H9 (cell line): Measurements from ENCODE around the gene TRIM9. TPM values are rescaled to one million over a fixed set of nuclear protein-coding genes. Genes with fewer than 3 reads are reported as not detected.

ENCODE experiments used
- DNase-seq: peaks from one replicate; pipeline ENCODE4 v3.0.0-alpha.2; 2017
- H2AFZ ChIP-seq: one replicate; pipeline ENCODE4 v1.6.1; 2013; ENCODE audit warnings: mild to moderate bottlenecking, low read length, control low read depth, moderate library complexity
- H2AK5ac ChIP-seq: 2 replicates; pipeline ENCODE4 v1.6.1; 2013; ENCODE audit warnings: low read length, control low read depth, mixed read lengths; ENCODE audit not compliant: insufficient read length
- H2BK120ac ChIP-seq: one replicate; pipeline ENCODE4 v1.6.1; 2013; ENCODE audit warnings: low read depth, mild to moderate bottlenecking, low read length, control low read depth, inconsistent platforms; ENCODE audit not compliant: poor library complexity, severe bottlenecking
- H2BK12ac ChIP-seq: 2 replicates; pipeline ENCODE4 v1.6.1; 2013; ENCODE audit warnings: low read length, control low read depth, mixed read lengths, low read depth; ENCODE audit not compliant: insufficient read length
- H2BK15ac ChIP-seq: 2 replicates; pipeline ENCODE4 v1.6.1; 2013; ENCODE audit warnings: low read depth, low read length, control low read depth
- H2BK20ac ChIP-seq: one replicate; pipeline ENCODE4 v1.6.1; 2013; ENCODE audit warnings: low read depth, mild to moderate bottlenecking, low read length, control low read depth, inconsistent platforms; ENCODE audit not compliant: poor library complexity, severe bottlenecking
- H2BK5ac ChIP-seq: 2 replicates; pipeline ENCODE4 v1.6.1; 2013; ENCODE audit warnings: low read length, control low read depth, mixed read lengths; ENCODE audit not compliant: insufficient read length
- H3K14ac ChIP-seq: 2 replicates; pipeline ENCODE4 v1.6.1; 2013; ENCODE audit warnings: low read length, control low read depth; ENCODE audit not compliant: insufficient read depth
- H3K18ac ChIP-seq: 2 replicates; pipeline ENCODE4 v1.6.1; 2013; ENCODE audit warnings: low read depth, mild to moderate bottlenecking, mixed read lengths, low read length, control low read depth; ENCODE audit not compliant: insufficient read length
- H3K23ac ChIP-seq: 2 replicates; pipeline ENCODE4 v1.6.1; 2013; ENCODE audit warnings: low read length, control low read depth, mixed read lengths, low read depth; ENCODE audit not compliant: insufficient read length
- H3K23me2 ChIP-seq: 2 replicates; pipeline ENCODE4 v1.6.1; 2013; ENCODE audit warnings: low read depth, mild to moderate bottlenecking, mixed read lengths, low read length, control low read depth; ENCODE audit not compliant: insufficient read length, poor library complexity, severe bottlenecking
- H3K27ac ChIP-seq: 2 replicates; pipeline ENCODE4 v1.5.1; 2013; ENCODE audit warnings: low read length, control low read depth, mixed read lengths, low read depth; ENCODE audit not compliant: insufficient read length
- H3K27me3 ChIP-seq: 2 replicates; pipeline ENCODE4 v1.6.1; 2013; ENCODE audit warnings: low read length, control low read depth, inconsistent platforms; ENCODE audit not compliant: insufficient read depth
- H3K4ac ChIP-seq: 2 replicates; pipeline ENCODE4 v1.6.1; 2013; ENCODE audit warnings: low read depth, mild to moderate bottlenecking, control low read depth, inconsistent platforms, low read length, moderate library complexity
- H3K4me1 ChIP-seq: 2 replicates; pipeline ENCODE4 v1.6.1; 2013; ENCODE audit warnings: low read length, control low read depth, inconsistent platforms; ENCODE audit not compliant: insufficient read depth
- H3K4me2 ChIP-seq: 2 replicates; pipeline ENCODE4 v1.6.1; 2013; ENCODE audit warnings: low read length, control low read depth, mixed read lengths; ENCODE audit not compliant: insufficient read length, insufficient read depth
- H3K56ac ChIP-seq: 2 replicates; pipeline ENCODE4 v1.6.1; 2013; ENCODE audit warnings: low read depth, mild to moderate bottlenecking, mixed read lengths, low read length, control low read depth; ENCODE audit not compliant: insufficient read length
- H3K79me1 ChIP-seq: 2 replicates; pipeline ENCODE4 v1.6.1; 2013; ENCODE audit warnings: low read depth, mild to moderate bottlenecking, moderate library complexity, low read length, control low read depth, inconsistent platforms; ENCODE audit not compliant: insufficient read depth, poor library complexity, severe bottlenecking
- H3K79me2 ChIP-seq: 2 replicates; pipeline ENCODE4 v1.6.1; 2013; ENCODE audit warnings: low read length, control low read depth, inconsistent platforms; ENCODE audit not compliant: insufficient read depth
- H3K9ac ChIP-seq: 2 replicates; pipeline ENCODE4 v1.6.1; 2013; ENCODE audit warnings: low read length, control low read depth, mixed read lengths; ENCODE audit not compliant: insufficient read length; ENCODE audit errors: extremely low read depth
- H3K9me3 ChIP-seq: one replicate; pipeline ENCODE4 v1.6.1; 2013; ENCODE audit warnings: low read depth, low read length, inconsistent platforms; ENCODE audit not compliant: control insufficient read depth
- H3T11ph ChIP-seq: one replicate; pipeline ENCODE4 v1.6.1; 2013; ENCODE audit warnings: mild to moderate bottlenecking, low read length, control low read depth, inconsistent platforms
- H4K20me1 ChIP-seq: one replicate; pipeline ENCODE4 v1.6.1; 2013; ENCODE audit not compliant: control insufficient read depth, insufficient read length, insufficient read depth
- H4K5ac ChIP-seq: 2 replicates; pipeline ENCODE4 v1.6.1; 2013; ENCODE audit warnings: low read depth, mild to moderate bottlenecking, mixed read lengths, low read length, control low read depth; ENCODE audit not compliant: insufficient read length
- H4K8ac ChIP-seq: replicated peaks from 2 replicates; pipeline ENCODE4 v1.6.1; 2013; ENCODE audit warnings: low read length, control low read depth, mixed read lengths, low read depth; ENCODE audit not compliant: insufficient read length
- H4K91ac ChIP-seq: 2 replicates; pipeline ENCODE4 v1.6.1; 2013; ENCODE audit warnings: low read depth, mild to moderate bottlenecking, moderate library complexity, mixed read lengths, low read length, control low read depth; ENCODE audit not compliant: insufficient read length
- H3K27ac Mint-ChIP-seq, 3 experiments: 2 replicates in 2 of 3; 3 replicates in 1 of 3; pipeline ENCODE4 v1.8.0; 2020 to 2021; ENCODE audit warnings: mixed read lengths in 3 of 3, mild to moderate bottlenecking in 1 of 3, moderate library complexity in 1 of 3
- H3K27me3 Mint-ChIP-seq: 2 replicates; pipeline ENCODE4 v1.8.0; 2021; ENCODE audit warnings: low read depth, mild to moderate bottlenecking, moderate library complexity, mixed read lengths
- H3K36me3 Mint-ChIP-seq, 3 experiments: 2 replicates in 2 of 3; 3 replicates in 1 of 3; pipeline ENCODE4 v1.8.0; 2020 to 2021; ENCODE audit warnings: low read depth in 3 of 3, mixed read lengths in 3 of 3; ENCODE audit not compliant: insufficient read depth in 1 of 3
- H3K4me1 Mint-ChIP-seq, 2 experiments: 2 replicates each; pipeline ENCODE4 v1.8.0; 2020; ENCODE audit warnings: mixed read lengths in 2 of 2
- H3K4me3 Mint-ChIP-seq, 2 experiments: 2 replicates in 1 of 2; 3 replicates in 1 of 2; pipeline ENCODE4 v1.8.0; 2020 to 2021; ENCODE audit warnings: mild to moderate bottlenecking in 2 of 2, mixed read lengths in 2 of 2, moderate library complexity in 1 of 2
- H3K9me3 Mint-ChIP-seq, 2 experiments: 2 replicates in 1 of 2; 3 replicates in 1 of 2; pipeline ENCODE4 v1.8.0; 2020; ENCODE audit warnings: mild to moderate bottlenecking in 2 of 2, mixed read lengths in 2 of 2, moderate library complexity in 1 of 2
- WGBS: extraction: QIAGEN DNeasy Blood & Tissue Kit; methylation state at CpG from one replicate; pipeline ENCODE4 v1.1.7; 2013; ENCODE audit warnings: missing lambda C conversion rate, low lambda C conversion rate, mixed read lengths; ENCODE audit not compliant: insufficient read length; ENCODE audit errors: extremely low coverage; 5-methylcytosine and 5-hydroxymethylcytosine counted together
- total RNA-seq: library from RNA; stranded (reverse); gene quantifications from 2 replicates; pipeline ENCODE4 v1.2.1, GENCODE V29; 2021
- TF ChIP-seq, protein P1 (sequence below): fragments of 200-600 bp; sonication (generic); conservative IDR thresholded peaks from 3 replicates; pipeline ENCODE4 v1.8.0; 2021; ENCODE audit warnings: antibody characterized with exemption, mild to moderate bottlenecking

Gene TRIM9
- total RNA-seq, 1 experiment from 2014 or later: 0.98 TPM

GRCh38 chr14:50963919-50964318 is 131.0 kb downstream of the TRIM9 start:
- TF ChIP-seq, protein P1, sequence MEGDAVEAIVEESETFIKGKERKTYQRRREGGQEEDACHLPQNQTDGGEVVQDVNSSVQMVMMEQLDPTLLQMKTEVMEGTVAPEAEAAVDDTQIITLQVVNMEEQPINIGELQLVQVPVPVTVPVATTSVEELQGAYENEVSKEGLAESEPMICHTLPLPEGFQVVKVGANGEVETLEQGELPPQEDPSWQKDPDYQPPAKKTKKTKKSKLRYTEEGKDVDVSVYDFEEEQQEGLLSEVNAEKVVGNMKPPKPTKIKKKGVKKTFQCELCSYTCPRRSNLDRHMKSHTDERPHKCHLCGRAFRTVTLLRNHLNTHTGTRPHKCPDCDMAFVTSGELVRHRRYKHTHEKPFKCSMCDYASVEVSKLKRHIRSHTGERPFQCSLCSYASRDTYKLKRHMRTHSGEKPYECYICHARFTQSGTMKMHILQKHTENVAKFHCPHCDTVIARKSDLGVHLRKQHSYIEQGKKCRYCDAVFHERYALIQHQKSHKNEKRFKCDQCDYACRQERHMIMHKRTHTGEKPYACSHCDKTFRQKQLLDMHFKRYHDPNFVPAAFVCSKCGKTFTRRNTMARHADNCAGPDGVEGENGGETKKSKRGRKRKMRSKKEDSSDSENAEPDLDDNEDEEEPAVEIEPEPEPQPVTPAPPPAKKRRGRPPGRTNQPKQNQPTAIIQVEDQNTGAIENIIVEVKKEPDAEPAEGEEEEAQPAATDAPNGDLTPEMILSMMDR: no peak
- no peak overlapping the region for H3K9ac ChIP-seq
- no peaks in the 10 kb centered on the region for H3K9me3 ChIP-seq
- H2BK15ac ChIP-seq: no peak overlapping the region
- H4K91ac ChIP-seq: no peak overlapping the region
- no peak overlapping the region for H3K4me2 ChIP-seq
- Mint-ChIP-seq H3K4me3 (no peak overlapping the region), H3K4me1 (no peaks in the 10 kb centered on the region), H3K9me3 (no peaks in the 10 kb centered on the region), H3K36me3 (no peaks in the 10 kb centered on the region), H3K27me3 (no peaks in the 10 kb centered on the region; the same call in none of the 2 replicates), H3K27ac (no peak overlapping the region)
- H3K4ac ChIP-seq: no peak overlapping the region
- H3T11ph ChIP-seq: no peak overlapping the region
- WGBS: no CpG with 5 or more reads among the region's 5 CpGs
- no peak overlapping the region for H2AFZ ChIP-seq
- no peak for DNase-seq
- H3K79me1 ChIP-seq: no peaks in the 10 kb centered on the region
- H3K23ac ChIP-seq: no peak overlapping the region
- no peak overlapping the region for H4K8ac ChIP-seq
- H4K20me1 ChIP-seq: no peaks in the 10 kb centered on the region
- no peak overlapping the region for H2BK120ac ChIP-seq
- H3K14ac ChIP-seq: no peak overlapping the region
- no peak overlapping the region for H2BK20ac ChIP-seq
- H2AK5ac ChIP-seq: no peak overlapping the region
- no peak overlapping the region for H4K5ac ChIP-seq
- no peak overlapping the region for H2BK12ac ChIP-seq
- no peaks in the 10 kb centered on the region for H3K4me1 ChIP-seq
- H3K18ac ChIP-seq: no peak overlapping the region
- H3K79me2 ChIP-seq: no peaks in the 10 kb centered on the region
- H3K56ac ChIP-seq: no peak overlapping the region
- no peak overlapping the region for H2BK5ac ChIP-seq
- H3K27me3 ChIP-seq: no peaks in the 10 kb centered on the region
- H3K27ac ChIP-seq: no peak overlapping the region
- H3K23me2 ChIP-seq: no peaks in the 10 kb centered on the region
